ENCODE results near the gene WDR4.
"Not testable (repeated sequence)": the region's sequence is repeated elsewhere in the genome, so short reads cannot be mapped to it uniquely, and the experiment has no call there.

Gene WDR4

DNA sequence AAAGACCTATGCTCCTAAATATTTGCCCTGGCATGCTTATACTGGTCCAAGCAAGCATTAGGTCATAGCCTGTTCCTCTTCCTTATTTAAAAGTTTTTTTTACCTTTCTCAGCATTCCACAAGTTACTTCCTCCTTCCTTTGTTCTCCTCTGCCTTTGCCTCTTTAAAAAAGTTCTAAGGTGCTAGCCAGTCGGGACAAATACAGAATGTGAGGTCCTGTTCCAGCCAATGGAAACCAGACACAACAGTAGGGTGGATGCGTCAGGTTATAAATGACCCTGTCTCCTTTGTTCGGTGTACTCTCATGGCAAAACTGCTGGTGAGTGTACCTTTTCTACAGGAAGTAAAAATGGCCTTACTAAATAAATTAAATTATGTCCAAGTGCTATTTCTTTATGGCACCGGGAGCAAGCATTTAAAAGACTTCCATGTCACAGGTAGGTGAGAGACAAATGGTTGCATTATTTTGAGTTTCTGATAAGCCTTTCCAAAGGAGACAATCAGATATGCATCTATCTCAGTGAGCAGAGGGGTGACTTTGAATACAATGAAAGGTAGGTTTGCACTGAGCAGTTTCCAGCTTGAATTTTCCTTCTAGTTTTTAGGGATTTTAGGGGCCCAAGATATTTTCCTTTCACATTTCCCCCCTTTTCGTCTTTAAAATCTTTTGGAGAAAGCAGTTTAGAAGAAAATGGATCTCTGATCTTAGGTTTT is 66.7 kb downstream of the WDR4 start:
- DNase-seq = not testable (repeated sequence)

DNA sequence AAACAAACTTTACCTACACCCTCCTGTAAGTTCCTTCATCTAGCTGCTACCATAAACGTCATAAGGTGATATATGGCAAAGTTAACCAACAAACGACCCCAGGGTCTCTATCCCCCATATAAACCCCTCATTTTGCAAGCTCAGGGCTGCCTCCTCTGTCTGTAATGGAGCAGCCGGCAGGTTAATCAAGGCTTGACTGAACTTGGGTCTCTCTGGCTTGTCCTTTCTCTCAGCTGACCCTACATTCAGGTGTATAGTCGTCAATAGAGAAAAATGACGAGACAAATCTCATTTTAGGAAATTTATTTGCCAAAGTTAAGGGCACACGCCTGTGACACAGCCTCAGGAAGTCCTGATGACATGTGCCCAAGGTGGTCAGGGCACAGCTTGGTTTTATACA is 67.4 kb downstream of the WDR4 start:
- no peak for DNase-seq

DNA sequence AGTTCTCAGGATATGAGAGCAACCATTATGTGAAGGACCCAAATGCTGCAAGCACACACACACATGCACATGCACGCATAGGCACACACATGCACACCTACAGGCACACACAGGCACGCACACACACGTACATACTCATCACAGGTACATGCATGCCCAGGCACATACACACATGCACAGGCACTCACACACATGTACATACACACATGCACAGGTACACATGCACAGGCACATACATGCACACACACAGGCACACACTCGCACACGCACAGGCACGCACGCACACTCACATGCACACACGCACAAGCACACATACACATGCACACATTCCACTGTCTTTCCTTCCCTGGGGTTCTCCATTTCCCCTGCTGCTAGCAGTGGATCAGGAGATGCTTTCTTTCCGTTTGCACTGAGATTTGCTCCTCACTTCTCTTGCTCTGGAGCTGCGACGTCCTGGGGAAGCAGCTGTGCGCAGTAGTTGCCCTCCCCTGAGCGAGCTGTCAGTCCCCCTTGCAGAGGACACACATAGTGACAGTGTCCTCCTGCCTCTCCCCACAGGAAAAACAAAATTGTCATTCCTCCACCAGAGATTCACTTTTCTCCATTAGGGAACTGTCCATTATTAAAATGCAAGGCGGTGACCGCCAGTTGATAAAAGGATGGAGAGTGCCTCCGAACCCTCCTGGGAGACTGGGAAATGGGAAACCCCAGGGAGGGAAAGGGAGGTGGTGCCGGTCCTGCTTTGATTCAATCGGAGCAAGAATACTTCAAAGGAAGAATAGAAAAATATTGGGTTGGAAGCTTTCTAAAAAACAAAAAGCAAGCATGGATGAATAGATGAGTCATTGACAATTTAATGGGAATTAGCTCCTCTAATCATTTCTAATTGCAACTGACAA is 69.5 kb downstream of the WDR4 start:
- no peak for DNase-seq

DNA sequence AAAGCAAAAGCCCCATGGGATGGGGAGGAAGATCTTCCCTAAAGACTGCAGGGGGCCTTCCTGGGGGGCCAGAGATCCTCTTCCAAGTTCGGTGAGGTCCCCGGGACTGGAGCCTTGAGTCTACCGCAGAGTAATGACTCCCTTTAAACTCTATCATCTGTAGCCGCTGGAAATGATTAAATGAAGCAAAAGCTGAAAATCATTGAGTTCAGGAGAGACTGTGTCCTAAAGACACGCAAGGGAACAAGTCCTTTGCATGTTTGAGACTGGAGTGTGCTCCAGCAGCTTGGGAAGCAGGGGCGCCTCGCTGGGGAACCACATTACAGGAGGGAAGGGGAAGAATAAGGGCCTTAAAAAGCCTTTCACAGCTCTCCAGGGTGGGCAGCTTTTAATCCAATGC is 70.2 kb downstream of the WDR4 start:
- no peak for DNase-seq

DNA sequence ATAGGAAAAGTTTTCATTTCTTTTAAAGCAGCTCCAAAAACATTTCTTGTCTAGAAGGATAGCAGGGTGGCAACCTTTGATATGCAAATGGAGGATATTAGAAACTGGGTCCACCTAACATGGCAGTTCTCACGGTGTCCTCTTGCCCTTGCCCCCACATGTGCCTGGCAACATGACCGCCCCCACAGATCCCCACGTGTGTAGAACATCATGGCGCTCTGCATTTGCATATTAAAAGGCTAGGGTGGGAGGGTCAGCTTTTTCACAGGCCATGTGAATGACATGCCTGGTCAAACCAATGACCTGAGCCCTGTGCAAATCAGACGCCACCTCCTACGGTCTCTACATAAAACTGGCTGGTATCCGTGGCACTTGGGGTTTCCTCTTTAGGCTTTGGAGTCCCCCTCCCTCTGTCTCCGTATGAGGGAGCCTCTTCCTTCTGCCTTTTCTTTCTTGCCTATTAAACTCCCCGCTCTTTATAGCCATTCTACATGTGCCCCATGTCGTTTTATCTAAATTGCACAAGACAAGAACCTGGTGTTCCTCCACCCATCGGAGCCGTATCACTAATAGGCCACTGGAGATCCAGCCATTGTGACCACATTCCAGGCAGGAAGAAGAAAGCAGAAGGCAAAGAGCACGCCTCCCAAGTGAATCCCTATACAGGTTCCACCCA is 71.3 kb downstream of the WDR4 start:
- DNase-seq = no peak

DNA sequence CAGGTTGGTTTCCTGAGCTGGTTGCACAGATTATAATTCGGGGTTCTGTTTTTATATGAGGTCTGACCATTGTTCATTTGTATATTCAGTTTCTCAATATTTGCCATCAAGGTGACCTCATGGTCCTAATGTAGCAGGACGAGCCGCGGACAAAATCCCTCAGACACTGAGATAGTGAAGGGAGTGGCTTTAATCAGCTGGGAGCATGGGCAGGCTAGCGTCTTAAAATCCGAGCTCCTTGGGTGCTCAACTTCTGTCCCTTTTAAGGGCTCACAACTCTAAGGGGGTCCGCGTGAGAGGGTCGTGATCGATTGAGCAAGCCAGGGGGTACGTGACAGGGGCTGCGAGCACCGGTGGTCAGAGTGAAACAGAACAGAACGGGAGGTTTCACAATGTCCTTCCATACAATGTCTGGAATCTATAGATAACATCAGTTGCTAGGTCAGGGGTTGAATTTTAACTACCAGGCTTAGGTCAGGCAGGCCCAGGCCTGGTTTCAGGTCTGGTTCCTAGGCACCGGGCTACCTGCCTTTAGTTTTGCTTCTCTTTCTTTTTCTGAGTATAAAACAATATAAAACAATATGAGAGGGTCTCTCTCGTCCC is 71.9 kb downstream of the WDR4 start:
- DNase-seq = not testable (repeated sequence)

DNA sequence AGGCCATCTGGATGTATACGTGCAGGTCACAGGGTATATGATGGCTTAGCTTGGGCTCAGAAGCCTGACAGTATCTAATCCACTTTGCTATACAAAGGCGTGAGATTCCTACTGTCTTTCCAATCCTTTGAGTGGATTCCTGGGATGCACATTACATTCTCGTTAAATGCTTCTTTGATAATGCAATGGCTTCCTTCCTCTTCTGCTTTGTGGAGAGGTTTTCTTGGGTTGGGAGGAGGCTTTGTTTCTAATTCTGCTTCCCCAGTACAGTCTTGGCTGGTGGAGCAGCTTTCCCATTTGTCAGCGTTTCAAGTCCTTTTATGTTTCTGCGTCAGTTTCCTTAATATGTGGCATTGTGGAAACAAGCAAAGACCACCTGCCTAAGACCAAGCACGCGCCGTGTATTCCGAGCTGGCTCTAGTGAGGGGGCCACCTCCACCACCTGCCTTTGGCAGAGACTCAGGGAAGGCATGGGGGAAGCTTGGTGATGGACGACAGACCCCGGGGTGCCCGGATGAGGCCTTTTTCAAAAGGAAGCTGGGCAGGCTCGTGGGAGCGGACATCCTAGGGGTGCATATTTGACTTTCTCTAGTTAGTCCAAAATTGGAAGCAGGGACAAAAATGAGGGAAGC is 72.7 kb downstream of the WDR4 start:
- DNase-seq = no peak

DNA sequence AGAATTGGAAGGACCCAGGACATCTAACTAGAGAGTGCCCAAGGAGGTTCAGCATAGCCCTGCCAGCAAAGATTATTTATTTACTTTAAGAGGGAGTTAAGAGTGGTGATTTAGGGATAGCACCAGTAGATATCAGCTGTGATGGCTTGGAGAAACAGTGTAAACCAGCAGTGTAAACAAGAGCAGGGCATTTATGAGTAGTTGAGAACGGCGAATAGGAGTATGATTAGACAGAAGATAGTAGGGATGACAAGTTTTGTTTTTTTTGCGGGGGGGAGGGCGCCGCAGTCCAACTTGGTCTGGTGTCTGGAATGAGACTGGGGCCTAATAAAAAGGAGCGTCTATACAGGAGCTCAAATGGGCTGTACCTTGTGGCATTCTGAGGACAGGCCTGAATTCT is 77.7 kb downstream of the WDR4 start:
- not testable (repeated sequence) for DNase-seq

DNA sequence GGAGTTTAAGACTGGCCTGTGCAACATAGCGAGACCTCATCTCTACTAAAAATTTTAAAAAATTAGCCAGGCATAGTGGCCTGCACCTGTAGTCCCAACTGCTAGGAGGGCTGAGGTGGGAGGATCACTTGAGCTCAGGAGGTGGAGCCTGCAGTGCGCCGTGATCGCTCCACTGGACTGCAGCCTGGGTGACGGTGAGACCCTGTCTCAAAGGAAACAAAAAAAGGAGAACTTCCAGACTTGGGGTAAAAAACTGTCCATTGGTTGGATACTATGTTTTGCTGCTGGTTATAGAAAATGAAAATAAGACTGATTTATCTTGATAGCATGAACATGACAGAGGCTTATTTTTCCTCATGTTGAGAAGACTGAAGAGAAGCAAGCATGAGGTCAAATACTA is 79.4 kb downstream of the WDR4 start:
- DNase-seq = no peak

DNA sequence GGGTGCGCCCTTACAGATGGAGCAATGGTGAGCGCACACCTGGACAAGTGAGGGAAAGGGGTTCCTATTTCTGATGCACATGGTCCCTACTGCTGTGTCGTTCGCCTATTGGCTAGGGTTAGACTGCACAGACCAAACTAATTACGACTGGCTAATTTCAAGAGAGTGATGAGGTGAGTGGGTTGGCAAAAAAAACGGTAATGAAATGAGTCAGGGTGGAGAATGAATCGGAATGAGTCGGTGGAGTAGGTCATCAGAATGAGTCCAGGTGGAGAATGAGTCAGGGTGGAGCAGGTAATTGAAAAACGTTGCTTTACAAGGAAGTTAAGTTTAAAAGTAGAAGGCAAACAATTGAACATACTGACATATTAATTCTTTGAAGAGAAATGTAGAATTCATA is 79.8 kb downstream of the WDR4 start:
- DNase-seq = no peak

Measured in fibroblast of skin of scalp (primary cell).